22Rv1 (cell line): ENCODE results near the gene COL16A1.

ENCODE experiments used
- CTCF ChIP-seq: fragments of 450-650 bp; IDR thresholded peaks from 2 replicates; pipeline ENCODE4 v1.5.1; 2017; ENCODE audit warnings: mild to moderate bottlenecking
- ZFX ChIP-seq: fragments of 450-650 bp; IDR thresholded peaks from 2 replicates; pipeline ENCODE4 v1.6.1; 2017; ENCODE audit warnings: antibody characterized with exemption, borderline replicate concordance

- TF ChIP-seq CTCF, result no peak
- no peak for TF ChIP-seq ZFX
Measured at GRCh38 chr1:31625561-31626222, 78.1 kb downstream of the COL16A1 start.
